ENCODE measurements around the gene ULBP3. TPM values are rescaled to one million over a fixed set of nuclear protein-coding genes. Genes with fewer than 3 reads are reported as not detected.

ULBP3 gene
- total and polyA plus RNA-seq, 3 experiments from 2014 or later: 1.2 to 2.2 (median 1.6) TPM

Other genes with a start within 250 kb of the ULBP3 start
- 1 to 10 TPM; 5.5 to 5.9 TPM for gene LRP11, start 204.8 kb downstream of the ULBP3 start, total RNA-seq
- gene LRP11, start 204.8 kb downstream of the ULBP3 start, polyA plus RNA-seq: 1.1 TPM
- not detected for gene RAET1E, start 171.0 kb downstream of the ULBP3 start, total RNA-seq
- gene RAET1E, start 171.0 kb downstream of the ULBP3 start, polyA plus RNA-seq: not detected
- not detected for gene RAET1G, start 146.0 kb downstream of the ULBP3 start, total RNA-seq
- gene RAET1G, start 146.0 kb downstream of the ULBP3 start, polyA plus RNA-seq: not detected
- gene ULBP2, start 127.1 kb downstream of the ULBP3 start, total RNA-seq: under 1 TPM; 0.48 to 0.51 TPM
- gene ULBP2, start 127.1 kb downstream of the ULBP3 start, polyA plus RNA-seq: 0.68 TPM
- under 1 TPM; 0.60 to 0.74 TPM for gene ULBP1, start 105.2 kb downstream of the ULBP3 start, total RNA-seq
- gene ULBP1, start 105.2 kb downstream of the ULBP3 start, polyA plus RNA-seq: not detected
- not detected for gene RAET1L, start 43.6 kb downstream of the ULBP3 start, total RNA-seq
- gene RAET1L, start 43.6 kb downstream of the ULBP3 start, polyA plus RNA-seq: not detected
- gene PPP1R14C, start 73.9 kb upstream of the ULBP3 start, total RNA-seq: 1 to 10 TPM; 1.4 to 1.6 TPM
- 0.76 TPM for gene PPP1R14C, start 73.9 kb upstream of the ULBP3 start, polyA plus RNA-seq